GM11168 (cell line): Measurements from ENCODE around the gene COMT.

Experiments used
- in situ Hi-C: fragments of 300-500 bp; cut with MboI; formaldehyde crosslinking; loops from one replicate; pipeline ENCODE4 v1.12.0; 2022; ENCODE audit warnings: low sequenced_read_pairs; ENCODE audit not compliant: unreplicated experiment

The COMT gene

DNA sequence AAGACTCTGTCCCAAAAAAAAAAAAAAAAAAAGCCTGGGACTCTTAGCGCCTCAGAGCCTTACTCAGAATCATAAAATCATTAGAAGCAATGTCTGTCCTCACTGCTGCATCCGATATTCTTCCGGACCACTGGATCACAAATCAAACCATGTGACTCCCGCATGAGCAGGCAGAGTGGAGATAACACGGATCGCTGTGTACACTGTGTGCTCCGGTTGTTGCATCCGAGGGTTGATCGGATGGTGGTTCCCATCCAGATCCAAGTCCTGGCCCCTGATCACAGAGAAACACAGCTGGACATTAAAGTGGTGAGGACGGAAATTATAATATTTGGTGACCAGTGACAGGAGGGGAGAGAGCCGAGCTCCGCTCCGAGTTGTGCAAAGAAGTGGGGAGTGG lies 9.8 kb downstream of the COMT start:
- in situ Hi-C loops, result no loop called here

DNA sequence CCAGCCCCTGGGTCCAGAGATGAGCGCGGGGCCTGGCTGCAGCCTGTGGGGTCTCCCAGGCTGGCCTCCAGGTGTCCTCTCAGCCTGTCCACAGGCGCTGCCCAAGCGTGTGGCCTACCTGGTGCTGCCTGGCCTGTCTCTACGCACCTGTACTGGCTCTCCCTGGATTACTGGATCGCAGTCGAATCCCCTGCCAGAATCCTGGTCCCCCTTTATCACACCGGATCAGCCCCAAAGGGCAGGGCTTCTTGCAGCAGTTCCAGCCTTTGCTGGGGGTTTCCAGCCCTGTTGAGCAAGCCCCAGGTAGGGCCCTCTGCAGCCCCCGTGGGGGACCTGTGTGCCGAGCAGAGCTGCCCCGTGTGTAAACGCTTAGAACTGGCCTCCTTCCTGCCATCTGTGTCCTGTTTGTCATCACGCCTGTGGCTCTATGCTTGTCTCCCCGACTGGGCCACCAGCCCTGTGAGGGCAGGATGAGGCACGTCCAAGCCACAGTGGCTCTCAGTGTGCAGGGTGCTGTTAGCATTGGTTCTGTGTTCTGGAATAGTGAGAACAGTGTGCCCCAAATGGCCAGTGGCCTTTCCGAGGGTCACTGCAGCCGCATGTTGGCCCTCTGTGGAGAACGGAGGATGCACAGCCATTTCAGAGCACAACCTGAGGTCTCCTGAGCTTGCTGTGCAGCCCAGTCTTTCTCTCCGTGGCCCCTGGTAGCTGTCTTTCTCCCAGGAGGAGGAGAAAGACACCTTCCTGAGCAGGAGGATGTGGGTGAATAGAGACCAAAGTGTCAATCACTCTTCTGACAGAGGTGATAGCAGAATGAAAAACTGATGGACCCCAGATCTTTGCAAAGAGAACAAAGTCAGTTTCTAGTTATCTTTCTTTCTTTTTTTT lies 13.9 kb downstream of the COMT start:
- in situ Hi-C loops, result no loop called here

GRCh38 chr22:19957445-19957844 lies 15.9 kb downstream of the COMT start:
- in situ Hi-C loops, result no loop called here

- in situ Hi-C loops, result no loop called here
These were observed 16.8 kb downstream of the COMT start for GRCh38 chr22:19958083-19959042.

DNA sequence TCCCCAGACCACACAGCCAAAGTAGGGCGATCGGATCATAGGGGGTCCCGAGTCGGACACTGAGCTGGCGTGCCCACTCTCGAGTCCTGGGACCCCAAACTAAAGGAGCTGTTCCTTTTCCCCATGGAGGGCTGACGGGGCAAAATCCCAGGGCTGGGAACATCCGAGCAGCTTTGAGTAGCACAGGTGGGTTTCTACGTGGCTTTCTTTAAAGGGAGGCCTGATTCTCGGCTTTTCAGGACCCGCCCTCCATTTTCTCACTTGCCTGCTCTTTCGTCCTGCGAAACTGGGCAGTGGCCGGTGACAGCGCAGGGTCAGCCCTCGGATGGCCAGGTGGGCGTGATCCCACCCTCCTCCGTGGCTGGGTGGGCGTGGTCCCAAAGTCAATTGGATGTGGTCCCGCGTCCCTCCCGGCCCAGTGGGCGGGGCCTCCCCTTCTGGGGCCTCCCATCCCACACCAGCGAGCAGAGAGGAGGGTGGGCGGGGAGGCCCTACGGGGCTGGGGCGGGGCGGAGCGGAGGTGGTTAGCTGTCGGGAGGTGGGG lies 17.5 kb downstream of the COMT start:
- in situ Hi-C loops, result no loop called here

- in situ Hi-C loops, result no loop called here
These were observed 18.3 kb downstream of the COMT start for GRCh38 chr22:19959587-19960490.

DNA sequence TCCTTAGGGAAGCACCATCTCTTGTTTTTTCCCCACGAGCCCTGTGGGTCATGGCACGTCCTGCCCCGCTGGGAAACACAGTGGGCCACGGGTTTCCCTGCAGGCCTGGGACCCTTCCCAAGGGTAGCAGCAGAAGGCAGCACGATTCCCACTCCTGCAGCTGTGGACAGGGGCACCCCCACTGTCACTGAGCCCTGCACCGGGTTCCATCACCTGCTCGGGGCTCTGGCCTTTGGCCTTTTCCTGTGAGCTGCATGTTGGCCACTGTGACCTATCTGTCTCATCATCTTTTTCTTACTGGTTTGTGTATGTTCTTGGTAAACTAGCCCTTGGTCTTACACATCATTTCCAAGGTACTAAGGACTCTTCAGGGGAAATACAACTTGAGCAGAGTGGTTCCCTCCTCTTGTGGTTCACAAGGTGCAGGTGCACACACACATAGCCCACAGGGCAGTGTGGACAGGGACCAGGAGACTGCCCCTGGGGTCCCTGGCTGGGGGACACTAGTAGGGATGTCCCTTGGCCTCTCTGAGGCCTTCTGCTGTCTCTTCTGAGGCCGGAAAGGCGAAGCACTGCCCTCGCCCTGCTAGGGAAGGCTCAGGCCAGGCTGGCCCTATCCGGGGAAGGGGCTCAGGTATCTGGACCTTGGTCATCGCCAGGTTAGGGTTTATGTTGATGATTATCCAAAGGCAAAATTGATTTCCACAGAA lies 19.1 kb downstream of the COMT start:
- in situ Hi-C loops, result no loop called here

- in situ Hi-C loops, result no loop called here
These were observed 19.6 kb downstream of the COMT start for GRCh38 chr22:19961201-19961580.

GRCh38 chr22:19961868-19962245 lies 20.3 kb downstream of the COMT start:
- in situ Hi-C loops, result no loop called here

DNA sequence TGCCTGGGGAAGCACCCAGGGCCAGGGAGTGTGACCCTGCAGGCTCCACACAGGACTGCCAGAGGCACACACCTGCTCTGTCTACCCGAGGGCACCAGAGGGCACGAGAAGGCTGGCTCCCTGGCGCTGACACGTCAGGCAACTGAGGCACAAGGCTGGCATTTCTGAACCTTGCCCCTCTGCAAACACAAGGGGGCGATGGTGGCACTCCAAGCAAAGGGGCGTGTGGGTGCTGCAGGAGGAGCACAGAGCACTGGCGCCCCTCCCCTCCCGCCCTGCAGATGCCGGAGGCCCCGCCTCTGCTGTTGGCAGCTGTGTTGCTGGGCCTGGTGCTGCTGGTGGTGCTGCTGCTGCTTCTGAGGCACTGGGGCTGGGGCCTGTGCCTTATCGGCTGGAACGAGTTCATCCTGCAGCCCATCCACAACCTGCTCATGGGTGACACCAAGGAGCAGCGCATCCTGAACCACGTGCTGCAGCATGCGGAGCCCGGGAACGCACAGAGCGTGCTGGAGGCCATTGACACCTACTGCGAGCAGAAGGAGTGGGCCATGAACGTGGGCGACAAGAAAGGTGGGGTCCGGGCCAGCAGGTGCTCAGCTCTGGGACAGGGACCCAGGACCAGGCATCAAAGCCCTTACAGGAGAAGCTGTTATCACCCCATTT lies 20.8 kb downstream of the COMT start:
- in situ Hi-C loops, result no loop called here

DNA sequence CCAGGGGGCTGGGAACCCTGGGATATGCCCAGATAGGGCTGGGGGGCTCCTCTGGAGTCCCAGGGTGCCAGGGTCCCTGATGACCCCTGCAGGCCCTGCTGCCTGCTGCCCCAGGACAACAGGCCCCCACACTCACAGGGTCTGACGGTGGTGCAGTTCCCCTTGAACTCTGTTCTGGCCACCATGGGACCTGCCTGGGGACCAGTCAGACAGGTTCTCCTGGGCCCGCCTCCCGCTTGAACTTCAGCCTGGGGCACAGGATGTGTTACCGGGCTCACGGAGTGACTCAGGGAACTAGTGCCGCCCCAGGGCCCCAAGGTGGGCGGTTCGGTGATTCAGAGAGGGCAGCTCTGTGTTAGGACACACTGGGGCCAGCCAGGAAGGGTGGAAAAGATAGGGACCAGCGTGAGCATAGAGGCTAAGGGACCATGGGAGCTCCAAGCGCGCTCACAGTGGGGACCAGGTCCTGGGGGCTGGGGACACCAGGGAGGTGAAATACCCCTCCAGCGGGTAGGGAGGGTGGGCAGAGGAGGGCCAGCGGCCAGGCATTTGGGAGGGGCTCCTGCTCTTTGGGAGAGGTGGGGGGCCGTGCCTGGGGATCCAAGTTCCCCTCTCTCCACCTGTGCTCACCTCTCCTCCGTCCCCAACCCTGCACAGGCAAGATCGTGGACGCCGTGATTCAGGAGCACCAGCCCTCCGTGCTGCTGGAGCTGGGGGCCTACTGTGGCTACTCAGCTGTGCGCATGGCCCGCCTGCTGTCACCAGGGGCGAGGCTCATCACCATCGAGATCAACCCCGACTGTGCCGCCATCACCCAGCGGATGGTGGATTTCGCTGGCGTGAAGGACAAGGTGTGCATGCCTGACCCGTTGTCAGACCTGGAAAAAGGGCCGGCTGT lies 21.6 kb downstream of the COMT start:
- in situ Hi-C loops, result no loop called here

GRCh38 chr22:19963863-19964642 lies 22.5 kb downstream of the COMT start:
- in situ Hi-C loops, result no loop called here

DNA sequence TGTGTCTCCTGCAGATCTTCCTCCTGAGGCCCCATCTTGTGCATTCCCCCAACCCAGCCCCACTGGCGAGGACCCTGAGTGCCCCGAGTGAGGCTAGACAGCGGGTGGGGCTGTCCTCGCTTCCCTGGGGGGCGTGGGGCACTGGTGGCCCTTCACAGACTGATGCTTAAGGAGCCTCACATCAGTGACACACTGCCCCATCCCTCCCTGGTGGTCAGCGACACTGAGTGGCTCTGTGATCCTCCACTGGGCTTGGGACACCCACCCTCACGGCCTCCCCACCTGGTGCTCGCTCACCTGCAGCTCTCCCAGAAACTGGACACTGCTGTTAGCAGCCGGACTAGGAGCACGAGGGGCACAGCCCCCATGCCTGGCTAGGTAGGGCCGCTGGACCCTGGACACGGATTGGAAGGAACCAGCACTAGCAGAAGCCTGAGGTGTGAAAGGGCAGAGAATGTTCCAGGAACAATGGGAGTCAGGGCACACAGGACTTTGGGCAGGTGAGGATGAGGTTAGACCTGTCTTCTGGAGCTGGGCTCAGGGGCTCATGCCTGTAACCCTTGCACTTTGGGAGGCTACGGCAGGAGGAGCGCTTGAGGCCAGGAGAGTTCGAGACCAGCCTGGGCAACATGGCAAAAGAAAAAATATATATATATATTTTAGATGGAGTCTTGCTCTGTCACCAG lies 23.3 kb downstream of the COMT start:
- in situ Hi-C loops, result no loop called here

GRCh38 chr22:19965771-19966709 lies 24.5 kb downstream of the COMT start:
- in situ Hi-C loops, result no loop called here
